ENCODE measurements around the gene KRTAP10-10.
"Not testable (repeated sequence)": the region's sequence is repeated elsewhere in the genome, so short reads cannot be mapped to it uniquely, and the experiment has no call there.

Gene KRTAP10-10

GRCh38 chr21:44654576-44655175 is 17.5 kb downstream of the KRTAP10-10 start, which contains the start of gene KRTAP12-4:
KRTAP12-4 (minus strand) TSS chr21:44654659; CDS start chr21:44654614, 45 bp downstream.
- Histone ChIP-seq H3K27ac (ENCODE audit: low read depth, low read length) (no peak within 1 kb of the TSS), H3K36me3 (ENCODE audit: control insufficient read depth, insufficient read depth, low read length) (no peaks in the 10 kb centered on the region), H3K27me3 (ENCODE audit: control insufficient read depth, insufficient read depth, low read length) (no peaks in the 10 kb centered on the region), H3K4me3 (ENCODE audit: low read depth, low read length) (no peak within 1 kb of the TSS), H3K9ac (ENCODE audit: low read length) (no peak within 1 kb of the TSS), H3K9me3 (ENCODE audit: control insufficient read depth, insufficient read depth, low read depth, low read length) (no peaks in the 10 kb centered on the region), H3K4me1 (ENCODE audit: control insufficient read depth, insufficient read depth, low read length) (peaks cover 9% of the 10 kb centered on the region)

DNA sequence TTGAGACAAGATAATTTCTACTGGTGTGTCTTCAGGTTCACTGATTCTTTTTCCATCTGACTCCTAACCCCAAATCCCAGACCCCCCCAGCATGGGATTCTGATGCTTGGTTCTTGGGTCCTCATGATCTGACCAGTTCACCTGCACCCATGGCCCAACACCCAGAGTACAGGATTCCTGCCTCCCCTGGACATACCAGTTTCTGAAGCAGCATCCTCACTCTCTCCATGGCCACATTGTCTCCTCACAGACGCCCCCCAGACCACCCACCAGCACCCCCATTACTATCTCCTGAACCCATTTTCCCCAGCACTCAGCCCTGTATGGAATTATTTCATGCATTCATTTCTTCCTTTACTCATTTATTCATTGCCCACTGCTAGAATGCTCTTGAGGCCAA is 19.7 kb downstream of the KRTAP10-10 start:
- Histone ChIP-seq H3K9me3 (ENCODE audit: control insufficient read depth, insufficient read depth, low read depth, low read length) (0 out of 2 replicates have a peak, but pooled peaks cover 4% of the 10 kb centered on the region), H3K4me3 (ENCODE audit: low read depth, low read length) (no peak overlapping the region), H3K9ac (ENCODE audit: low read length) (no peak overlapping the region), H3K27ac (ENCODE audit: low read depth, low read length) (no peak overlapping the region), H3K27me3 (ENCODE audit: control insufficient read depth, insufficient read depth, low read length) (no peaks in the 10 kb centered on the region), H3K4me1 (ENCODE audit: control insufficient read depth, insufficient read depth, low read length) (peaks cover 15% of the 10 kb centered on the region), H3K36me3 (ENCODE audit: control insufficient read depth, insufficient read depth, low read length) (no peaks in the 10 kb centered on the region)

DNA sequence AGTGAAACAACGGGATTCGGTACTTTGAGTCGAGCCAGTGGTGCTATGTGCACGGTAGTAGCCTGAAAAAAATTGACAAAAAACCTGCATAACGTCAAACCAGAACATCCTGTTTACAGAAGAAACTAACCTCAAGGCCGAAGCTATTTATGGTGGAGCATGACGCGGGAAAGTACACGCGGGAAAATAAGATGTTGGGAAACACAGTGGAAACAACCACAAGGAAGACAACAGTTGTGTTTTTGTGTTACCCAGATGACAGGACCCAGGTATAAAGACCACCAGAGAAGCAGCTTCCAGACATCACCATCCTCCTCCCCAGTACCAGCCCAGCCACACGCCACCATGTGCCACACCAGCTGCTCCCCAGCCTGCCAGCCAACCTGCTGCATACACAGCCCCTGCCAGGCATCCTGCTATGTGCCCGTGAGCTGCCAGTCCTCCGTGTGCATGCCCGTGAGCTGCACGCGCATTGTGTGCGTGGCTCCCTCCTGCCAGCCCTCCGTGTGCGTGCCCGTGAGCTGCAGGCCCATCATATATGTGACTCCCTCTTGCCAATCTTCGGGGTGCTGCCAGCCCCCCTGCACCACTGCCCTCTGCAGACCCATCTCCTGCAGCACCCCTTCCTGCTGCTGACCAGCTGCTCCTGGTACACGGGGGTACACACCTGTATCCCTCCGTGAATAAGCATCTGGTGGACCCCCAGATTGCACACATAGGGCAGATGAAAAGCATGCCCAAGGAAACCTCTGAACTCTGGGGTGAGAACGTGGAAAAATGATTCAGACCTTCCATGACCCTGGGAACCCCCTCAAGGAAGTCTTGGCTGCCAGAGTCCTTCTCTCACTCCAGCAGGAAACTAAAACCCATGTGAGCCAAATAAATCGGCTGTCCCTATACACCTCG is 20.7 kb downstream of the KRTAP10-10 start, which contains the start of gene KRTAP12-3:
KRTAP12-3 (plus strand) TSS at position 298 of the 906 bp plus-strand sequence; CDS start at position 346, 48 bp downstream.
- H3K9ac ChIP-seq (ENCODE audit: low read length): no peak within 1 kb of the TSS
- no peak within 1 kb of the TSS for H3K27ac ChIP-seq (ENCODE audit: low read depth, low read length)
- no peaks in the 10 kb centered on the region for H3K27me3 ChIP-seq (ENCODE audit: control insufficient read depth, insufficient read depth, low read length)
- no peak within 1 kb of the TSS for H3K4me3 ChIP-seq (ENCODE audit: low read depth, low read length)
- H3K4me1 ChIP-seq (ENCODE audit: control insufficient read depth, insufficient read depth, low read length): peaks cover 16% of the 10 kb centered on the region
- H3K36me3 ChIP-seq (ENCODE audit: control insufficient read depth, insufficient read depth, low read length): no peaks in the 10 kb centered on the region
- H3K9me3 ChIP-seq (ENCODE audit: control insufficient read depth, insufficient read depth, low read depth, low read length): peaks cover 10% of the 10 kb centered on the region; the same call in 1 of the 2 replicates

DNA sequence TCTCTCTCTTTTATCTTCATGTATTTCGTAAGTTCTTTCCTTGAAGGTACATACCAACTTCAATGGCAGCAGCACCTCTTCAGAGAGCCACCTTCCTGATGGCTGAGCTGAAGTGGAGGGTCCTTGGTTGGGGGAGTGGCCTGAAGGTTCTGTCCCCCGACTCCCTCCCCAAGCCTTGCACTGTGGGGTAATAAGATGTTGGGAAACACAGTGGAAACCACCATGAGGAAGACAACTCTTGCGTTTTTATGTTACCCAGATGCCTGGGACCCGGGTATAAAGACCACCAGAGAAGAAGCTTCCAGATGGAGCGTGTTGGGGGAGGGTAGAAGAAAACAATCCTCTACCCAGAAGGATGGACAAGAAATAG is 21.4 kb downstream of the KRTAP10-10 start:
- no peaks in the 10 kb centered on the region for H3K27me3 ChIP-seq (ENCODE audit: control insufficient read depth, insufficient read depth, low read length)
- H3K27ac ChIP-seq (ENCODE audit: low read depth, low read length): no peak overlapping the region
- H3K4me3 ChIP-seq (ENCODE audit: low read depth, low read length): no peak overlapping the region

DNA sequence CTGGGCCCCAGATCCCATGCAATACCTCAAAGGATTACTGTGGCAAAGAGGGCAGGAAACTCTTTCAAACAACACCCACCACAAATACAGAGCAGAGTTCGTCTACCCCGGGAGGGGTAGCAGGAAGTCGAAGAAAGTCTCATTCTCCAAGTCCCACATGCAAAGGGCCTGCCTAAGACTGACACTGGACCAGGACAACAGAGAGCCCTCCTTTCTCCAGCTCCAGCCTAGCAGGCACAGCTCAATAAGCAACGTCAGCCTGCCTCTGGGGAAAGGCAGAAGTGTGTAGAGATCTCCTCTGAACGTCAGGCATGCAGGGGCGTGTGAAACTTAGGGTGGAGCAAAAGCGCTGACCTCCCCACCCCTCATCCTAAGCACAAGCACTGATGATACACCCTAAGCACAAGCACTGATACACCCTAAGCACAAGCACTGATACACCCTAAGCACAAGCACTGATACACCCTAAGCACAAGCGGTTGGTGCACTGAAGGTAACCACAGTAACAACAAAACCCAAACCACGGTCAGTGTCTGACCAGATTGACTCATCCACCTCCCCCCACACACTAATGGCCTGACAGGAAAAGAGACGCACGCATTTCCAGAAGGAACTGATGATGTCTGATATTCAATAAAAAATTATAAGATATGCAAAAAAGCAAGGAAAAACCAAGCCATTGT is 21.9 kb downstream of the KRTAP10-10 start:
- H3K4me1 ChIP-seq (ENCODE audit: control insufficient read depth, insufficient read depth, low read length): peaks cover 16% of the 10 kb centered on the region
- peak overlapping the region; percentile 17 for H3K9ac ChIP-seq (ENCODE audit: low read length)
- H3K27me3 ChIP-seq (ENCODE audit: control insufficient read depth, insufficient read depth, low read length): no peaks in the 10 kb centered on the region
- H3K36me3 ChIP-seq (ENCODE audit: control insufficient read depth, insufficient read depth, low read length): no peaks in the 10 kb centered on the region
- no peak overlapping the region for H3K27ac ChIP-seq (ENCODE audit: low read depth, low read length)
- H3K9me3 ChIP-seq (ENCODE audit: control insufficient read depth, insufficient read depth, low read depth, low read length): peaks cover 14% of the 10 kb centered on the region; the same call in 1 of the 2 replicates
- no peak overlapping the region for H3K4me3 ChIP-seq (ENCODE audit: low read depth, low read length)

More for the DNA sequence above, 21.4 kb downstream of the KRTAP10-10 start:
- peaks cover 16% of the 10 kb centered on the region for H3K4me1 ChIP-seq (ENCODE audit: control insufficient read depth, insufficient read depth, low read length)
- H3K9me3 ChIP-seq (ENCODE audit: control insufficient read depth, insufficient read depth, low read depth, low read length): peaks cover 10% of the 10 kb centered on the region; the same call in 1 of the 2 replicates
- H3K36me3 ChIP-seq (ENCODE audit: control insufficient read depth, insufficient read depth, low read length): no peaks in the 10 kb centered on the region
- no peak overlapping the region for H3K9ac ChIP-seq (ENCODE audit: low read length)

DNA sequence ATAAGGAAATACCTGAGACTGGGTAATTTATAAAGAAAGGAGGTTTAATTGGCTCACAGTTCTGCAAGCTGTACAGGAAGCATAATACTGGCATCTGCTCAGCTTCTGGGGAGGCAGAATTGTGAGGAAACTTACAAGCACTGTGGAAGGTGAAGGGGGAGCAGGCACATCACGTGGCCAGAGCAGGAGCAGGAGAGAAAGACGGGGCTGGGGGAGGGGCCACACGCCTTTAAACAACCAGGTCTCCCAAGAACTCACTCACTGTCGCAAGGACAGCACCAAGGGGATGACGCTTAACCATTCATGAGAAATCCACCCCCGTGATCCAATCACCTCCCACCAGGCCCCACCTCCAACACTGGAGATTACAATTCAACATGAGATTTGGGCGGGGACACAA is 24.4 kb downstream of the KRTAP10-10 start:
- not testable (repeated sequence) for H3K36me3 ChIP-seq (ENCODE audit: control insufficient read depth, insufficient read depth, low read length); H3K27me3 ChIP-seq (ENCODE audit: control insufficient read depth, insufficient read depth, low read length); H3K4me3 ChIP-seq (ENCODE audit: low read depth, low read length); H3K9ac ChIP-seq (ENCODE audit: low read length); H3K27ac ChIP-seq (ENCODE audit: low read depth, low read length)
- Histone ChIP-seq H3K9me3 (ENCODE audit: control insufficient read depth, insufficient read depth, low read depth, low read length) (peaks cover 14% of the 10 kb centered on the region; the same call in 1 of the 2 replicates), H3K4me1 (ENCODE audit: control insufficient read depth, insufficient read depth, low read length) (peaks cover 16% of the 10 kb centered on the region)

- H3K9ac ChIP-seq (ENCODE audit: low read length): no peak overlapping the region
- peaks cover 21% of the 10 kb centered on the region for H3K9me3 ChIP-seq (ENCODE audit: control insufficient read depth, insufficient read depth, low read depth, low read length)
- H3K27me3 ChIP-seq (ENCODE audit: control insufficient read depth, insufficient read depth, low read length): no peaks in the 10 kb centered on the region
- H3K4me3 ChIP-seq (ENCODE audit: low read depth, low read length): no peak overlapping the region
- no peaks in the 10 kb centered on the region for H3K36me3 ChIP-seq (ENCODE audit: control insufficient read depth, insufficient read depth, low read length)
- no peak overlapping the region for H3K27ac ChIP-seq (ENCODE audit: low read depth, low read length)
- peaks cover 7% of the 10 kb centered on the region; the same call in 1 of the 2 replicates for H3K4me1 ChIP-seq (ENCODE audit: control insufficient read depth, insufficient read depth, low read length)
Measured at GRCh38 chr21:44664691-44665090, 27.5 kb downstream of the KRTAP10-10 start.

DNA sequence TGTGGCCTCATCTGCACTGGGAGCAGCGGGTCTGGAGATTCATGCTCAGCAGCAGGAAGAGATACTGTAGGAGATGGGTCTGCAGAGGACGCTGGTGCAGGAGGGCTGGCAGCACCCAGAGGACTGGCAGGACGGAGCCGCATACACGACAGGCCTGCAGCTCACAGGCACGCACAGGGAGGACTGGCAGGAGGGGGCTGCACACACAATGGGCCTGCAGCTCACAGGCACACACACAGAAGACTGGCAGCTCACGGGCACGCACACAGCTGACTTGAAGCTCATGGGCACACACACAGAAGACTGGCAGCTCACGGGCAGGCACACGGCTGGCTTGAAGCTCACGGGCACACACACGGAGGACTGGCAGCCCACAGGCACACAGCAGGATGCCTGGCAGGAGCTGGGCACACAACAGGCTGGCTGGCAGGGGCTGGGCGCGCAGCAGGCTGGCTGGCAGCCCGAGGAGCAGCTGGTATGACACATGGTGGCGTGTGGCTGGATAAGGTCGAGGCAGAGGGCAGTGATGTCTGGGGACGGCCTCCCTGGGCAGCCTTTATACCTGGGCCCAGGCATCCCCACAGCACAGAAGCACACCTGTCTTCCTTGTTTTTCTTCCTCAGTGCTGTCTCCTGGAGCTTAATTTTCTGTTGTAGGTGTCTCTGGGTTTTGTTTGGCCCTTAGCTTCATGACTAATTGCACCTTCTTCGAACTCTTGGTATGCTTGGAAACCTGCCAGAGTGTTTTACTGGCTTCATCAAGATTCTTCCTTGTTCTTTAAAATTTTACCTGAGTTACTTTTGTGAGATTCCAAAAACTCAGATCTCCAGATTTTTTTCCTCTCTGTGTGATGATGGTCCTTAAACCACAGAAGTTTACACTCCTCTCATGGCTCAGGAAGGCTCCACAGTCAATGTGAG is 29.5 kb downstream of the KRTAP10-10 start, which contains the start of gene KRTAP12-2:
KRTAP12-2 (minus strand) TSS at position 527 of the 920 bp plus-strand sequence; CDS start at position 486, 41 bp downstream.
- Histone ChIP-seq H3K4me1 (ENCODE audit: control insufficient read depth, insufficient read depth, low read length) (peaks cover 3% of the 10 kb centered on the region; the same call in 1 of the 2 replicates), H3K4me3 (ENCODE audit: low read depth, low read length) (no peak within 1 kb of the TSS), H3K9me3 (ENCODE audit: control insufficient read depth, insufficient read depth, low read depth, low read length) (peaks cover 36% of the 10 kb centered on the region), H3K27ac (ENCODE audit: low read depth, low read length) (no peak within 1 kb of the TSS), H3K36me3 (ENCODE audit: control insufficient read depth, insufficient read depth, low read length) (no peaks in the 10 kb centered on the region), H3K9ac (ENCODE audit: low read length) (no peak within 1 kb of the TSS), H3K27me3 (ENCODE audit: control insufficient read depth, insufficient read depth, low read length) (no peaks in the 10 kb centered on the region)

- no peaks in the 10 kb centered on the region for H3K27me3 ChIP-seq (ENCODE audit: control insufficient read depth, insufficient read depth, low read length)
- no peak overlapping the region for H3K4me3 ChIP-seq (ENCODE audit: low read depth, low read length)
- no peak overlapping the region for H3K9ac ChIP-seq (ENCODE audit: low read length)
- peaks cover 35% of the 10 kb centered on the region for H3K9me3 ChIP-seq (ENCODE audit: control insufficient read depth, insufficient read depth, low read depth, low read length)
- no peak overlapping the region for H3K27ac ChIP-seq (ENCODE audit: low read depth, low read length)
- no peaks in the 10 kb centered on the region for H3K4me1 ChIP-seq (ENCODE audit: control insufficient read depth, insufficient read depth, low read length)
- no peaks in the 10 kb centered on the region for H3K36me3 ChIP-seq (ENCODE audit: control insufficient read depth, insufficient read depth, low read length)
Measured at GRCh38 chr21:44667612-44668011, 30.5 kb downstream of the KRTAP10-10 start.
